ENCODE results near the gene CLSTN1.
"Not testable (repeated sequence)": the region's sequence is repeated elsewhere in the genome, so short reads cannot be mapped to it uniquely, and the experiment has no call there.

The CLSTN1 gene

GRCh38 chr1:9728451-9729295, 95.1 kb downstream of the CLSTN1 start:
- no peak for DNase-seq

DNA sequence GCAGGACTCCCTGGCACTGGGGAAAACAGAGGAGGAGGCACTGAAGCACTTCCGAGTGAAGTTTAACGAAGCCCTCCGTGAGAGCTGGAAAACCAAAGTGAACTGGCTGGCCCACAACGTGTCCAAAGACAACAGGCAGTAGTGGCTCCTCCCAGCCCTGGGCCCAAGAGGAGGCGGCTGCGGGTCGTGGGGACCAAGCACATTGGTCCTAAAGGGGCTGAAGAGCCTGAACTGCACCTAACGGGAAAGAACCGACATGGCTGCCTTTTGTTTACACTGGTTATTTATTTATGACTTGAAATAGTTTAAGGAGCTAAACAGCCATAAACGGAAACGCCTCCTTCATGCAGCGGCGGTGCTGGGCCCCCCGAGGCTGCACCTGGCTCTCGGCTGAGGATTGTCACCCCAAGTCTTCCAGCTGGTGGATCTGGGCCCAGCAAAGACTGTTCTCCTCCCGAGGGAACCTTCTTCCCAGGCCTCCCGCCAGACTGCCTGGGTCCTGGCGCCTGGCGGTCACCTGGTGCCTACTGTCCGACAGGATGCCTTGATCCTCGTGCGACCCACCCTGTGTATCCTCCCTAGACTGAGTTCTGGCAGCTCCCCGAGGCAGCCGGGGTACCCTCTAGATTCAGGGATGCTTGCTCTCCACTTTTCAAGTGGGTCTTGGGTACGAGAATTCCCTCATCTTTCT, 96.7 kb downstream of the CLSTN1 start:
- no peak for DNase-seq

DNA sequence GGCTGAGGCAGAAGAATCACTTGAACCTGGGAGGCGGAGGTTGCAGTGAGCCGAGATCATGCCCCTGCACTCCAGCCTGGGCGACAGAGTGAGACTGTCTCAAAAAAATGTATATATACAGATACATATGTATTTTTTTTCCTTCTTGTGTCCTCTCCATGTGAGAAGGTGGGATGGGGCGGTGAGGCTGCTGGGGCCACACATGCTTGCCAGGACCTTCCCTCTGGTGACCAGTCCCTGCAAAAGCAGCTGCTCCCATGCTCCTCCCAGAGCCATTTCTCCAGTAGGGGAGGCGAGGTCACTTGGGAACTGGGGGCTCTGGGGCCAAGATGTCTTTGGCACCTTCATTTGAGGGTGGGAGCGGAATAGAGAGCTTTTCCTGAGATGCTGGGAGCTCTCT, 97.4 kb downstream of the CLSTN1 start:
- DNase-seq = no peak

DNA sequence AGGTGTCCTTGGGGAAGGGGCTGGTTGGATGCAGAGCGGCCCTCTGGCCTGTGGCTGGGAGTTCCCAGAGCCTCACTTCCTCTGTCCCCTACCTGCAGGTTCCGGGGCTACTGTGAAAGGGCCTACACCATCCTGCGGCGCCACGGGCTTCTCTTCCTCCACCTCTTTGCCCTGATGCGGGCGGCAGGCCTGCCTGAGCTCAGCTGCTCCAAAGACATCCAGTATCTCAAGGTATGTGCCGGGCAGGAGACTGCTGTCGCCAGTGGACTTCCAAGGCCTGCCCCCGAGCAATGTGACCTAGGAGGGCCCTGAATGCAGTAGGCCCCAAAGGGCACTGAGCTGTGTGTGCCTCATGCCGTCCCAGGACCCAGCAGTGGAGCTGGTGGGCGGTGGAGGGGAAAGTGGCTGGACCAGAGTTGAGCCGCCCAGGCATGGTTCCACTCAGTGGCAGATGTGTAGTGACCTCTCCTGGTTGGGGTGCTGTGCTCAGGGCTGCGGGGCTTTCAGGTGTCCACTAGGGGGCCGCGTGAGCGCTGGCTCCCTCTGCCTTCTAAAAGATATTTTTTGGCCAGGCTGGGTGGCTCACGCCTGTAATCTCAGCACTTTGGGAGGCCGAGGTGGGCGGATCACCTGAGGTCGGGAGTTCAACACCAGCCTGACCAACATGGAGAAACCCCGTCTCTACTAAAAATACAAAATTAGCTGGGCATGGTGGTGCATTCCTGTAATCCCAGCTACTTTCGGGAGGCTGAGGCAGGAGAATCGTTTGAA, 98.9 kb downstream of the CLSTN1 start:
- peak; percentile 73 for DNase-seq

- no peak for DNase-seq
Observed at GRCh38 chr1:9723926-9724325, 99.8 kb downstream of the CLSTN1 start.

DNA sequence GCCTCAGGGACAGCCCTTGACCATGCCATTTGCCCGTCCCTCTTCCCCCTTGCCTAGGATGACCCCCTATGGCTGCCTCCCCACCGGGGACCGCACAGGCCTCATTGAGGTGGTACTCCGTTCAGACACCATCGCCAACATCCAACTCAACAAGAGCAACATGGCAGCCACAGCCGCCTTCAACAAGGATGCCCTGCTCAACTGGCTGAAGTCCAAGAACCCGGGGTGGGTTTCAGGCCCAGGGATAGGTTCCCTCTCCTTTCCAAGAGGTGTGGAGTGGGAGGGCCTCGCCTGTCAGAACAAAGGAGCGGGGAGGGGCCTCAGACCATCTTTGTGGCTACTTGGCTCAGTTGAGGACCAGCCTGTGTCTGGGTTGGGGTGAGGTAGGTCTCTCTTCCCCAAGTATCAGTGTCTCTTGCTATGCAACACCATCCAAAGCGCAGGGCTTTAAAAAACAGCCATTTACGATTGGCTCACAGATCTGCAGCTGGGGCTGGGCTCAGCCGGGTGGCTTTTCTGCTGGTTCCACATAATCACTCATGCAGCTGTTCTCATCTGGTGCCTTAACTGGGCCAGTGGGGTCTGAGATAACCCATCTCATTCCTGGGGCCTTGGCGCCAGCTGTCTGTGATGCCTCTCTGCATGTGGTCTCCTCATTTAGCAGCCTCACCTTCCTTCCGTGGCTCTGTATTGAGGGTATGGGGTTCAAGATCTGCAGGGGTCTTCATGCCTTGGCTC, 100.5 kb downstream of the CLSTN1 start:
- DNase-seq = no peak

DNA sequence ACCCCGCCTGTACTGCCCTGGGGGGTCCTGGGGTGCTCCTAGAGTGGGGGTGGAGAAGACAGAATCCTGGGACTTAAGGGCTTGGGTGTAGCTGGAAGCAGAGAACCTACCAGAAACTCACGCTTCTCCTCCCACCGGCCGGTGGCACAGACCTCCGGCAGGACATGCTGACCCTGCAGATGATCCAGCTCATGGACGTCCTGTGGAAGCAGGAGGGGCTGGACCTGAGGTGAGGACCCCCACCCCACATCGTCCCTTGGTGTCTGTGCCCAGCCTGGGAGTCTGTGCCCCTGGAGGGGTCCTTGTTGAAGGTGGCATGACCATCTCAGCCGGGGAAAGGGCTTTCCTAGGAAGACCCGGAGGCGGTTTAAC, 101.4 kb downstream of the CLSTN1 start:
- DNase-seq = no peak

- DNase-seq = peak; percentile 20
Observed at GRCh38 chr1:9721606-9722377, 102.0 kb downstream of the CLSTN1 start.

DNA sequence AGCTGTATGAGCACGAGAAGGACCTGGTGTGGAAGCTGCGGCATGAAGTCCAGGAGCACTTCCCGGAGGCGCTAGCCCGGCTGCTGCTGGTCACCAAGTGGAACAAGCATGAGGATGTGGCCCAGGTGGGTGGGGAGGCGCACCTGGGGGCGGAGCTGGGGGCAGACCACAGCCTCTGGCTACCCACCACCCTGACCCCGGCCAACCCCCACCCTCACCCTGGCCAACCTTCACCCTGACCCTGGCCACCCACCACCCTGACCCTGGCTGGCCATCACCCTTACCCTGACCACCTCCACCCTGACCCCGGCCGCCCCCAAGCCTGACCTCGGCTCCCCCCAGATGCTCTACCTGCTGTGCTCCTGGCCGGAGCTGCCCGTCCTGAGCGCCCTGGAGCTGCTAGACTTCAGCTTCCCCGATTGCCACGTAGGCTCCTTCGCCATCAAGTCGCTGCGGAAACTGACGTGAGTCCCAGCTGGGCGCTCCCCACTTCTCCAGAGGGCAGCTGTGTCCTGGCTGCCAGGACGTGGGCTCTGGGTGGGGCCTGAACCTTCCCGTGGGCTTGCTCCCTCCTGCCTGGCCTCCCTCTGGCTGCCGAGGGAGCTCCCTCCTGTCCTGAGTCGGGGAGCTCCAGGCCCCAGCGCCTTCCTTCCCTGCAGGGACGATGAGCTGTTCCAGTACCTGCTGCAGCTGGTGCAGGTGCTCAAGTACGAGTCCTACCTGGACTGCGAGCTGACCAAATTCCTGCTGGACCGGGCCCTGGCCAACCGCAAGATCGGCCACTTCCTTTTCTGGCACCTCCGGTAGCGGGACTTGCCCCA, 102.8 kb downstream of the CLSTN1 start:
- DNase-seq = no peak

DNA sequence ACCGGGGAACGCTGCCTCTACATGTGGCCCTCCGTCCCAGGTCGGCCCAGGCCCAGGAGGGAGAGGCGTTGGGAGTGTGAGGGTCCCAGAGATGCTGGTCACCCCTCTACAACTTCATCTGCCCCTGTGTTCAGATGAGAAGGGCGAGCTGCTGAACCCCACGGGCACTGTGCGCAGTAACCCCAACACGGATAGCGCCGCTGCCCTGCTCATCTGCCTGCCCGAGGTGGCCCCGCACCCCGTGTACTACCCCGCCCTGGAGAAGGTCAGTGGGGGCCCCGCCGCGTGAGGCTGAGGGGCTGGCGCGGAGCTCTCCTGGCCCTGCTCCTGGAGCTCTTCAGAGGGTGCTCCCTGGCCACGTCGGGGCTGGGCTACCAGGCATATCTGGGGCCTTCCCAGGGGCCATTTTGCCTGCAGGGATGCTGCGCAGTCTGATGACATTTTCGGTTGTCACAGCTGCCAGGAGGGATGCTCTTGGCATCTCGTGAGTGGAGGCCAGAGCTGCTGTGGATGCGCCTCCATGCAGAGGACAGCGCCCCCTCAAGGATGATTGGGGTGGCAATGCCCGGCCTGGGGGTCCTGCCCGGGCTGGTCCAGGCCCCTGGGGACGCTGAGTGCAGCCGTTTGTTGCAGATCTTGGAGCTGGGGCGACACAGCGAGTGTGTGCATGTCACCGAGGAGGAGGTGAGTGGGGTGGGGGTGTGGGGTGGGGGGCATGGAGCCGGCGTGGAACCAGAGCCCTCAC, 103.6 kb downstream of the CLSTN1 start:
- no peak for DNase-seq

DNA sequence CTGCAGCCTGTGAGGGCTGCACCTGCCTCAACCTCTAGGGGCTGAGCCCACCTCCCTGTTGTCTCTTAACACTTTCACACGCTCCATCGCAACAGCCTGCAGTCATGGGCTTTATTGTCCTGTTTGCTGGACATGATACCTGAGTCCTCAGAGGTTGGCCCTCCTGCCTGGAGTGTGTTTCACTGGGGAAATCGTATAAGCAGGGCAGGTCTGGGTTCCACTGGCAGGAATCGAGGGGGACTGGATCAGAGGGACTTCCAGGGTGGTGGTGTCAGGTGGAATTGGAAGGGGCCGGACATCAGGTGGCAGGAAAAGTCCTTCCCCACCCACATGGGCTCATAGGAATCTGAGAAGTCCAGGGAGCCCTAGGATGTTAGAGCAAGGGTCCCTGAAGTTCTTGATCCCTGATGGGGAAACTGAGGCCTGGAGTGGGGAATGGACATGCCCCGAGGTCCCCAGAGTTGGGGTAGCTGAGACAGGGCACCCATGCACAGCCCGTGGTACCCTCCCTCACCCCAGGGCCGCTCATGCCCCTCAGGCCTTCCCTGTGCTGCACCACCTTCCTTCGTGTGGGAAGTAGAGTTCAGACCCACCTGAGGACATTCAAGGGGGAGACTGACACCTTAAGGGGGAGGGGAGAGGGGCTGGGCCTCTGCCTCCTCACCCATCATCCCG, 105.6 kb downstream of the CLSTN1 start:
- DNase-seq = no peak

GRCh38 chr1:9717193-9718005, 106.4 kb downstream of the CLSTN1 start:
- peak; percentile 51 for DNase-seq

- DNase-seq = no peak
Observed at GRCh38 chr1:9716404-9717192, 107.2 kb downstream of the CLSTN1 start.

DNA sequence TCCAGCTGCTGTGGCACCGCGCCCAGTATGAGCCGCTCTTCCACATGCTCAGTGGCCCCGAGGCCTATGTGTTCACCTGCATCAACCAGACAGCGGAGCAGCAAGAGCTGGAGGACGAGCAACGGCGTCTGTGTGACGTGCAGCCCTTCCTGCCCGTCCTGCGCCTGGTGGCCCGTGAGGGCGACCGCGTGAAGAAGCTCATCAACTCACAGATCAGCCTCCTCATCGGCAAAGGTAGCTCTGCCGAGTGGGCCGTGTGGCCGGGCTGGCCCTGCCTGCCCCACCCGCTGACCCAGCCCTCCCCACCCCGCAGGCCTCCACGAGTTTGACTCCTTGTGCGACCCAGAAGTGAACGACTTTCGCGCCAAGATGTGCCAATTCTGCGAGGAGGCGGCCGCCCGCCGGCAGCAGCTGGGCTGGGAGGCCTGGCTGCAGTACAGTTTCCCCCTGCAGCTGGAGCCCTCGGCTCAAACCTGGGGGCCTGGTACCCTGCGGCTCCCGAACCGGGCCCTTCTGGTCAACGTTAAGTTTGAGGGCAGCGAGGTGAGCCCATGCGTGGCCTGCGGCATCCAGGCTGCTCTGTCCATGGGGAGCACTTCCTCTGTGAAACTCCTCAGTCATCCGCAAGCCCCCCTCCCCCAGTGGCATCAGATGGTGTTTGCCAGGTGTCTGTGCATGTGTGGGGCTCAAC, 108.1 kb downstream of the CLSTN1 start:
- no peak for DNase-seq

DNA sequence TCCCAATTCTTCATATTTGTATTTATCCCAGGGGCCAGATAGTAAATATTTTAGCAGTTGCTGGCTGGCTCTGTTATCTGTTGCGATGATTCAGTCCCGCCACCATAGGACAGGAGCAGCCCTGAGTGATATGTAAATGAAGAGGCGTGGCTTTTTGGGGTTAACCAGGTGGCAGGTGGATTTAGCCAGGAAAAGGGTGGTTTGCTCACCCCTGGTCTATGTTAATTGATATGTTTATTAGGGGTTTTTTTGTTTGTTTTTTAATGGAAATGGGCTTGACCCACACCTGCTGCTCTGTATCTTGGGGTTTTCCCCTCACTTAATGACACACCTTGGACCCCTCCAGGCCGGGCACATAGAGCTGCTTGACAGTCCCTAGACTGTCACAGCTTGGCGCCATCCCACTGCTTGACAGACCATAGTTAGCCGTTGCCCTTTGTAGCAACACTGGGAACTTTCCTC, 109.5 kb downstream of the CLSTN1 start:
- DNase-seq = no peak

DNA sequence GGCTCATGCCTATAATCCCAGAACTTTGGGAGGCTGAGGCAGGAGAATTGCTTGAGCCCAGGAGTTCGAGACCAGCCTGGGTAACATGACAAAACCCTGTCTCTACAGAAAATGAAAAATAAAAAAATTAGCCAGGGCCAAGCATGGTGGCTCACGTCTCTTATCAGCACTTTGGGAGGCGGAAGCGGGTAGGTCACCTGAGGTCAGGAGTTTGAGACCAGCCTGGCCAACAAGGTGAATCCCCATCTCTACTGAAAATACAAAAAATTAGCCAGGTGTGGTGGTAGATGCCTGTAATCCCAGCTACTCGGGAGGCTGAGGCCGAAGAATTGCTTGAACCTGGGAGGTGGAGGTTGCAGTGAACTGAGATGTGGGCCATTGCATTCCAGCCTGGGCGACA, 111.0 kb downstream of the CLSTN1 start:
- not testable (repeated sequence) for DNase-seq

- DNase-seq = no peak
Observed at GRCh38 chr1:9711466-9712020, 112.2 kb downstream of the CLSTN1 start.

Data from suppressor macrophage treated with lipopolysaccharide for 4 hours (primary cell).